Bone marrow (tissue), 2 donors: ENCODE measurements around the gene CIITA.
"Not testable (repeated sequence)": the region's sequence is repeated elsewhere in the genome, so short reads cannot be mapped to it uniquely, and the experiment has no call there.

ENCODE experiments used
- DNase-seq, 2 donors: peaks; one replicate each; lab custom pipeline; 2025; lab: John Stamatoyannopoulos, UW

Gene CIITA

GRCh38 chr16:10934325-10935107 lies 57.5 kb downstream of the CIITA start:
- DNase-seq, result no peak

- DNase-seq, result no peak
These were observed 58.4 kb downstream of the CIITA start for GRCh38 chr16:10935226-10935915.

- no peak for DNase-seq
These were observed 59.4 kb downstream of the CIITA start for GRCh38 chr16:10936272-10936984.

- DNase-seq, result no peak
These were observed 60.3 kb downstream of the CIITA start for GRCh38 chr16:10937068-10937859.

GRCh38 chr16:10938321-10938720 lies 61.3 kb downstream of the CIITA start:
- DNase-seq, result no peak

- no peak for DNase-seq
These were observed 62.0 kb downstream of the CIITA start for GRCh38 chr16:10938796-10939648.

GRCh38 chr16:10939649-10940234 lies 62.7 kb downstream of the CIITA start:
- DNase-seq, result no peak

- DNase-seq, result no peak
These were observed 63.6 kb downstream of the CIITA start for GRCh38 chr16:10940501-10941079.

GRCh38 chr16:10941127-10941933 lies 64.3 kb downstream of the CIITA start:
- no peak for DNase-seq

GRCh38 chr16:10941935-10942351 lies 64.9 kb downstream of the CIITA start:
- not testable (repeated sequence) for DNase-seq

GRCh38 chr16:10942352-10943063 lies 65.5 kb downstream of the CIITA start, which contains the start of gene DEXI:
DEXI (minus strand) TSS chr16:10942468; CDS start chr16:10942005, 463 bp downstream.
- peak; percentile 68 to 83 for DNase-seq

GRCh38 chr16:10943064-10943353 lies 66.0 kb downstream of the CIITA start:
- no peak for DNase-seq

GRCh38 chr16:10944249-10945064 lies 67.5 kb downstream of the CIITA start, which contains the start of gene CLEC16A:
CLEC16A (plus strand) TSS chr16:10944564; CDS start chr16:10944718, 154 bp downstream.
- DNase-seq, result peak; percentile 75 to 85

- DNase-seq, result no peak
These were observed 68.2 kb downstream of the CIITA start for GRCh38 chr16:10945065-10945787.

- no peak for DNase-seq
These were observed 69.3 kb downstream of the CIITA start for GRCh38 chr16:10946308-10946707.

GRCh38 chr16:10947211-10947787 lies 70.3 kb downstream of the CIITA start:
- no peak for DNase-seq
